HT-29 (cell line): ENCODE data around the gene CRABP2. TPM values are rescaled to one million over a fixed set of nuclear protein-coding genes. Genes with fewer than 3 reads are reported as not detected.

Experiments used
- DNase-seq: peaks from one replicate; pipeline ENCODE4 v3.0.0-alpha.2; 2015; ENCODE audit warnings: low spot score
- total RNA-seq: library from RNA; depleted of rRNA; stranded (reverse); fragments of >200 nt; shearing (Covaris generic); gene quantifications from 2 replicates; pipeline ENCODE4 v1.2.3, GENCODE V29; 2014

The CRABP2 gene
- total RNA-seq, 1 experiment from 2014 or later: 289 TPM

DNA sequence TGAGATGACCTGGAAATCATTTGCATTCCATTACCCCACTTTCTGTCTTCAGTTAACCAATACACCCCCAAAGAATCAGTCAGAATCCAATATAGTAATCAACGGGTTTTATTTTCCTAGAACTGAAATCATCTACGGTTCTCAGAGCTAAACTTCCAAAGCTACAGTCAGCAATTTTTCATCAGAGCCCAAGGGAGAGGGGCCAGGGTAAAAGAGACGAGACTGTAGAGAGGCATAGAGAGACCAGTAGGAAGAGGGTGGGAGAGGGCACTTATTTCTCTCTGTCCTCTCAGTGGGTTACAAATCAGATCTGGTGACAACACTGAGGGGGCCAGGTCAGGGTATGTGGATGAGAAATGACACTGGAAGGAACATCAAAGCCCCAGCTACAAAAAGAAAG, 36.6 kb upstream of the CRABP2 start:
- no peak for DNase-seq

- DNase-seq: no peak
These were observed 36.1 kb upstream of the CRABP2 start for GRCh38 chr1:156741481-156741983.

GRCh38 chr1:156740741-156741480, 35.5 kb upstream of the CRABP2 start, which contains the start of gene MRPL24:
TSS of gene MRPL24 (minus strand) at chr1:156741088. CDS start at chr1:156738704, 2,384 bp downstream.
- peak; percentile 98 for DNase-seq

DNA sequence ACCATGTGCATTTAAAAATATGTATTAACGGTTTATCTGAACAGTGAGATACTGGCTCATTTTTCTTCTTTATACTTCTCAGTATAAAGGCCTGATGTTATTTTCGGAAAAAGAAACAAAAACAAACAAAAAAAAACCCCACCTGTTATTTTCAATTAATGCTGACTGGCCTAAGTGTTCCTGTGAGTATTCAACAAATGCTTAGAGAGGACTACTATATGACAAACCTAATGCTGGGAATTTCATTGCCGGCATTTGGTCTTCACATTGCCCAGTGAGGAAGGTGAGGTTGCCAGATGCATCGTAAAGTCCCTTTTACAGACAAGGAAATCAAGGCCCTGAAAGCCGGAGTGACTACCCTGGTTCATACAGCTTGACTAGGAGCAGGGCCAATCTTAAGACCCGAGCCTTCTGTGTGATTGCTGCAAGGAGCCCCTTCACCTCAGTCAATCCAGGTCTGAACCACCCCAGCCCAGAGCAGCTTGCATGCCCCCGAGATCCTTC, 34.9 kb upstream of the CRABP2 start:
- DNase-seq: peak; percentile 41

DNA sequence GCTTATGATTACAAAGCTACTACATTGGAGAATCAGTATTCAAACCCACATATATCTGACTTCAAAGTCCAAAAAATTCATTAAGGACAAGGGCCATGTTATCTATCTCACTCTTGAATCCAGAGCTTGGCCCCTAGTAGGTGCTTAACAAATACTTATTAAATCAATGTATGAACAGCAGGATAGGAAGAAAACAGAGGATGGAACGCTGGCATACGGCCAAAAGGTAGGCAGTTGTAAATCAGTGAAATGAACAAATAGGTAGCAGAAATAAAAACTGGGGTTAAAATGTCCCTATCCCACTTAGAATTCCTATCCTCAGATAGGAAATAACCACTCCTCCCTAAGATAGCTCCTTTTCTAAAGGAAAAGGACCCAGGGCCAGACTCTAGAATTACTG, 33.5 kb upstream of the CRABP2 start:
- DNase-seq: no peak

GRCh38 chr1:156738407-156738806, 33.0 kb upstream of the CRABP2 start:
- DNase-seq: no peak

DNA sequence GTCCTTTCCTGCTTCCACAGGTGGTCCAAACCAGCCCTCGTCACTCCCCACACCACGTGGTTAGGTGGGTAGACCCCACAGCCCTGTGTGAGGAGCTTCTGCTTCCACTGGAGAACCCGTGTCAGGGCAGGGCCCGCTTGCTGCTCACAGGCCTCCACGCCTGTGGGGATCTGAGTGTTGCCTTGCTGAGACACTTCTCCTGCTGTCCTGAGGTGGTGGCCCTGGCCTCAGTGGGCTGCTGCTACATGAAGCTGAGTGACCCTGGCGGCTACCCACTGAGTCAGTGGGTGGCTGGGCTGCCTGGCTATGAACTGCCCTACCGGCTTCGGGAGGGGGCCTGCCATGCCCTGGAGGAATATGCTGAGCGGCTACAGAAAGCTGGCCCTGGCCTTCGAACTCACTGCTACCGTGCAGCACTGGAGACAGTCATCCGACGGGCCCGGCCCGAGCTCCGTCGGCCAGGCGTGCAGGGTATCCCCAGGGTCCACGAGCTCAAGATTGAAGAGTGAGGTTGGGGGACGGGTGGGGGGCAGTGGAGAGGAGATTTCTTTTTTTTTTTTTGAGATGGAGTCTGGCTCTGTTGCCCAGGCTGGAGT, 28.7 kb upstream of the CRABP2 start:
- DNase-seq: no peak

DNA sequence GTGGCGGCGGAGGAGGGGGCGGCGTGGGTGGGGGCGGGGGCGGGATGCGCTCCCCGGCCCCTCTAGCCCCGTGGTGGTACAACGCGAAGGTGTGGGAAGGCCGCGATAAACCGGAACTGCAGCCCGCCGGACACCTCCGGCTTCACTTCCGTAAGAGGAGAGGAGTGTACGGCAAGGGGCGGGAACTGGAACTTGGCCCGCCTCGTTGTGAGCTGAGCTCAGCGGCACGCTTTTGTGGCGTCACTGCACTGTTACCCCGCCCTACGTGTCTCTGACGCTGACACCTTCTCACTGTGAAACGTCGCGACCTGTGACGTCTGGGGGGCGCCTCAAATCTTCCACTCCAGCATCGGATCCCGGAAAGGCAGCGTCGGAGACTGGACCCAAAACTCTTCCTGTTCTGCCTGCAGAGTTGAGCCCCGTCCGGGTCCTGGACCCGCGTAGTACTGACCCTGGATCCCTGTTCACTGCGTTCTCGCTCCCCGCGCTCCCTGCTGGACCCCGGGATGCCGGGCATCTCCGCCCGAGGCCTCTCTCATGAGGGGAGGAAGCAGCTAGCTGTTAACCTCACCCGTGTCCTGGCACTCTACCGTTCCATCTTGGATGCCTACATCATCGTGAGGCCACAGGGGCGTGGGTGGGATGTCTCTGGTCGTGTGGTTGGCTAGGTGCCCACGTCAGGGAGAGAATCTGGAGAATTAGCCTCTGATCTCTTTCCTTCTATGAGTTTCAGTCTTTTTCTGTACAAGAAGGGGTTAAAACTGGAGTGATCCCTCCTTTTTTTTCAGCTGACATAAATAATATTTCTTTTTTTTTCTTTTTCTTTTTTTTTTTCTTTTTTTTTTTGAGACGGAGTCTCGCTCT, 23.4 kb upstream of the CRABP2 start, which contains the start of gene ISG20L2:
Gene ISG20L2 (minus strand): TSS at position 168 of the 864 bp plus-strand sequence. CDS start 1,114 bp downstream, outside the sequence.
- DNase-seq: peak; percentile 97

- DNase-seq: peak; percentile 86
These were observed 22.7 kb upstream of the CRABP2 start, which contains the start of gene METTL25B for GRCh38 chr1:156727926-156728598. TSS of gene METTL25B (plus strand) at chr1:156728469. CDS start at chr1:156729105, 636 bp downstream.

GRCh38 chr1:156727492-156727891, 22.1 kb upstream of the CRABP2 start:
- DNase-seq: no peak

DNA sequence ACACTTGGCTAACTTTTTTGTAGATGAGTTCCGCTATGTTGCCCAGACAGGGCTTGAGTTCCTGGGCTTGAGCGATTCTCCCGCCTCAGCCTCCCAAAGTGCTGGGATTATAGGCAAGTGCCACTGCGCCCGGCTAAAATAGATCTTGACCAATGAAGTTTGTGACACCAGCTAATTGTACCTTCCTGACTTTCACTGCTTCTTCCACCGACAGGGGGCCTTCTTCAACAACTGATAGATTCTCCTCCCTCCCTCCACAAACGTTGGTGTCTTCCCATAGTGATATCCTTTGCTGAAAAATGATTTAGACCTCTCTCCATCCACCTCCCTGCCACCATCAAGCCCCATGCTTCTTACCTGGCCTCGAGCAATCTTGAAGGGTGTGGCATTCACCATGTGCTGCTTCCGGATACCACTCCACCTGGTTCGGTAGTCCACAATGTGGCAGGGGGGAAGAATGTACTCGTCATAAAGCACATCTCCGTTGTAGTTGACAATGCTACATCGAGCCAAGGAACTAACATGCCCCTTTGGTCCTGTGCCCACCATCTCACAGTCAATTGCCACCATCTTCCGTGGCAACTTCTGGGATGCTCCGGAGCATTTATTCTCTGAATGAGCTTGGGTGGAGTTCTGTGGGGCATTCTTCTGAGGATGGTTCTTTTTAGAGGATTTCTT, 21.3 kb upstream of the CRABP2 start:
- DNase-seq: peak; percentile 88

- DNase-seq: peak; percentile 98
These were observed 20.4 kb upstream of the CRABP2 start for GRCh38 chr1:156725683-156726280.

- no peak for DNase-seq
These were observed 16.2 kb upstream of the CRABP2 start for GRCh38 chr1:156721535-156721934.

DNA sequence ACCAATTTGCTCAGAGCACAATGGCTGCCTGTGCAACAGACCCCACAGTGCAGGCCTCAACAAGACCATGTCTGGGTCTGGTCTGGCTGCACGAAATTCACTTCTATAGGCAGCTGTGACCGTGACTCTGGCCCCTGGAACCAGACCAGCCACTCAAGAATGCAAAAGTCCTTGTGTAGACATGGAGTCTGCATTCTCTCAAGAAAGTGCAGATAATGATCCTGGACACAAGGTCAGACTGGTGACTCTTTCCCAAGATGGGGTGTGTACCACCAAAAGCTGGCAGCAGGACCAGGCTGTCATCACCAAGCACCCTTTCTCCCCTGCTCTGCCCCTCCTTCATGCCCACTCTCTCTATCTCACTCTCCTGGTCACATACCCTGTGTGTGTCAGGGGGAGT, 15.7 kb upstream of the CRABP2 start:
- no peak for DNase-seq

DNA sequence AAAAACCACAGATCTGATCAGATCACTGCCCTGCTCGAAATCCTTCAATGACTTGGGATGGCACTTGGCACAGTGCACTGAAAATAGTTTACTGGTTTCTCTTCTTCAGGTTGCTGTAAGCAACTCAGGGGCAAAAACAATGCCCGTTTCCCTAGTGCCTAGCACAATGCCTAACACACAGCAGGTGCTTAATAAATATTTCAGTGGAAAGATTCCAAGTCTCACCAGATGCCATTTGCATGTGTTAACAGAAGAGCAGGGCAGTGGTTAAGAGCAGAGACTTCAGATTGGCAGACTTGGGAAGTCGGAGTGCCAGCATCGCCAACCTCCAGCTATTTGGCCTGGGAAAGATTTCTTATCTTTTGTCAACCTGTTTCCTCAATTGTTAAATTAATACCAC, 12.0 kb upstream of the CRABP2 start:
- no peak for DNase-seq

- DNase-seq: no peak
These were observed 9.4 kb upstream of the CRABP2 start for GRCh38 chr1:156714830-156715229.

- DNase-seq: no peak
These were observed 7.2 kb upstream of the CRABP2 start for GRCh38 chr1:156712626-156713025.

- DNase-seq: no peak
These were observed 5.8 kb upstream of the CRABP2 start for GRCh38 chr1:156711011-156711817.
